Liver (tissue), 3 donors: ENCODE data around the gene TENM3.

ENCODE experiments used
- EGR1 ChIP-seq, 2 donors: IDR thresholded peaks; 2 replicates each; pipeline ENCODE4 v1.6.1; 2016 to 2018; ENCODE audit warnings: antibody characterized with exemption in 2 of 2, low read depth in 2 of 2
- GABPA ChIP-seq, 2 donors: IDR thresholded peaks in 1 of 2; conservative IDR thresholded peaks in 1 of 2; 2 replicates each; pipeline ENCODE4 v1.6.1; 2016; ENCODE audit warnings: antibody characterized with exemption in 2 of 2, mild to moderate bottlenecking in 1 of 2, moderate library complexity in 1 of 2
- HNF4A ChIP-seq, 2 donors: conservative IDR thresholded peaks; 2 replicates each; pipeline ENCODE4 v1.6.1; 2016; ENCODE audit warnings: antibody characterized with exemption in 2 of 2, mild to moderate bottlenecking in 2 of 2
- NR2F2 ChIP-seq: IDR thresholded peaks from 2 replicates; pipeline ENCODE4 v1.6.1; 2016; ENCODE audit warnings: antibody characterized with exemption
- TAF1 ChIP-seq: conservative IDR thresholded peaks from 2 replicates; pipeline ENCODE4 v1.6.1; 2016; ENCODE audit warnings: antibody characterized with exemption, mild to moderate bottlenecking
- YY1 ChIP-seq: IDR thresholded peaks from 2 replicates; pipeline ENCODE4 v1.6.1; 2016; ENCODE audit warnings: antibody characterized with exemption, mild to moderate bottlenecking
- TF ChIP-seq, protein P1 (sequence below): IDR thresholded peaks from 2 replicates; pipeline ENCODE4 v1.6.1; 2016; ENCODE audit warnings: antibody characterized with exemption
- TF ChIP-seq, protein P2 (sequence below): fragments of 150-350 bp; IDR thresholded peaks from 2 replicates; pipeline ENCODE4 v1.5.1; 2017; ENCODE audit warnings: improper control_type of control experiment, low read depth, low read length; ENCODE audit not compliant: missing input control
- donor health status: healthy.
- donor health status: healthy.

DNA sequence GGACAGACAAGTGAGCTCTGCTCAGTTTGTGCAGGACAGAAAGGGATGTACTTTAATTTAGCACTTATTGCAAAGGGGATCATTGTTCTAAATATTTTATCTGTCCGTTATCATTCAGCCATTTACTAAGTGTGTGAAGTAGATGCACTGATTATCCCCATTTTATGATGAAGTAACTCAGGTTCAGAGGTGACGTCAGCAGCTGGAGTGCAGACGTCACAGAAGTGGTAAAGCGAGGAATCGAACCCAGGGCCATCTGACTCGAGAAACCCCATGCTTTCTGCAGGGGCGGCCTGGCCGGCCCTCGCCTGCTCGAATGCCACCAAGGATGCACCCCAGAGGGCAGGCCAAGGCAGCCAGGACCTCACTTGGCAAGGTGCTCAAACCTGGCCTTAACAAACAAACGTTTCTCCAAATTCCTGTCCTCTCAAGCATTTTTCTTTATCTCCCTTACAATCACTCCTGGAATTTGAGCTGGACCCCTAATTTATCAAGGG is 599.0 kb downstream of the TENM3 start:
- TF ChIP-seq, protein P1, sequence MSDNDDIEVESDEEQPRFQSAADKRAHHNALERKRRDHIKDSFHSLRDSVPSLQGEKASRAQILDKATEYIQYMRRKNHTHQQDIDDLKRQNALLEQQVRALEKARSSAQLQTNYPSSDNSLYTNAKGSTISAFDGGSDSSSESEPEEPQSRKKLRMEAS = no peak
- TF ChIP-seq, protein P2, sequence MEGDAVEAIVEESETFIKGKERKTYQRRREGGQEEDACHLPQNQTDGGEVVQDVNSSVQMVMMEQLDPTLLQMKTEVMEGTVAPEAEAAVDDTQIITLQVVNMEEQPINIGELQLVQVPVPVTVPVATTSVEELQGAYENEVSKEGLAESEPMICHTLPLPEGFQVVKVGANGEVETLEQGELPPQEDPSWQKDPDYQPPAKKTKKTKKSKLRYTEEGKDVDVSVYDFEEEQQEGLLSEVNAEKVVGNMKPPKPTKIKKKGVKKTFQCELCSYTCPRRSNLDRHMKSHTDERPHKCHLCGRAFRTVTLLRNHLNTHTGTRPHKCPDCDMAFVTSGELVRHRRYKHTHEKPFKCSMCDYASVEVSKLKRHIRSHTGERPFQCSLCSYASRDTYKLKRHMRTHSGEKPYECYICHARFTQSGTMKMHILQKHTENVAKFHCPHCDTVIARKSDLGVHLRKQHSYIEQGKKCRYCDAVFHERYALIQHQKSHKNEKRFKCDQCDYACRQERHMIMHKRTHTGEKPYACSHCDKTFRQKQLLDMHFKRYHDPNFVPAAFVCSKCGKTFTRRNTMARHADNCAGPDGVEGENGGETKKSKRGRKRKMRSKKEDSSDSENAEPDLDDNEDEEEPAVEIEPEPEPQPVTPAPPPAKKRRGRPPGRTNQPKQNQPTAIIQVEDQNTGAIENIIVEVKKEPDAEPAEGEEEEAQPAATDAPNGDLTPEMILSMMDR = no peak
- TF ChIP-seq HNF4A (conservative IDR thresholded peaks at IDR 0.05) (no peak), YY1 (no peak), TAF1 (no peak), NR2F2 (no peak), EGR1 (IDR thresholded peaks at IDR 0.05; ENCODE audit: low read depth in 2 of 2) (no peak), GABPA (IDR thresholded peaks at IDR 0.05 in 1 of 2, conservative IDR thresholded peaks at IDR 0.05 in 1 of 2) (no peak)
